Transverse colon (tissue), 4 donors: ENCODE results near the gene KAZN. TPM values are rescaled to one million over a fixed set of nuclear protein-coding genes. Genes with fewer than 3 reads are reported as not detected.

ENCODE experiments used
- DNase-seq: peaks from one replicate; pipeline ENCODE4 v3.0.0-alpha.2; 2019
- H3K27ac ChIP-seq, 4 donors: fragments of 200-600 bp; sonication (generic); 2 replicates each; pipeline ENCODE4 v1.5.1; 2016 to 2018; ENCODE audit warnings: inconsistent platforms in 4 of 4
- H3K27me3 ChIP-seq: fragments of 200-600 bp; sonication (generic); 2 replicates; pipeline ENCODE4 v1.5.1; 2017; ENCODE audit warnings: inconsistent platforms
- H3K36me3 ChIP-seq, 4 donors: fragments of 200-600 bp; sonication (generic); 2 replicates each; pipeline ENCODE4 v1.5.1; 2017 to 2019; ENCODE audit warnings: inconsistent platforms in 4 of 4
- H3K4me1 ChIP-seq, 4 donors: fragments of 200-600 bp; sonication (generic); 2 replicates each; pipeline ENCODE4 v1.5.1; 2017 to 2020; ENCODE audit warnings: inconsistent platforms in 4 of 4
- H3K4me3 ChIP-seq, 4 donors: fragments of 200-600 bp; sonication (generic); 1 replicate in 1 of 4; 2 replicates in 3 of 4; pipeline versions ENCODE4 v1.5.1 to v1.6.1; 2017 to 2019; ENCODE audit warnings: inconsistent platforms in 4 of 4
- H3K9me3 ChIP-seq, 2 donors: fragments of 200-600 bp; sonication (generic); 2 replicates each; pipeline ENCODE4 v1.5.1; 2017 to 2019; ENCODE audit warnings: inconsistent platforms in 2 of 2
- EP300 ChIP-seq: sonication (generic); formaldehyde crosslinking; IDR thresholded peaks from one replicate; pipeline ENCODE4 v1.6.1; 2017; ENCODE audit warnings: antibody characterized with exemption, low read depth
- POLR2A ChIP-seq: fragments of 450-650 bp; IDR thresholded peaks from one replicate; pipeline ENCODE4 v1.6.1; 2016; ENCODE audit warnings: antibody characterized with exemption, mild to moderate bottlenecking, moderate library complexity
- POLR2AphosphoS5 ChIP-seq, 3 donors: sonication (generic); formaldehyde crosslinking; IDR thresholded peaks; one replicate each; pipeline ENCODE4 v1.6.1; 2016; ENCODE audit warnings: antibody characterized with exemption in 3 of 3
- WGBS, 2 donors: methylation state at CpG; one replicate each; pipeline ENCODE4 v1.1.5; 2018; ENCODE audit warnings: low coverage in 1 of 2; 5-methylcytosine and 5-hydroxymethylcytosine counted together
- in situ Hi-C, 4 donors: fragments of 200-750 bp; cut with MboI; loops; one replicate each; pipeline versions ENCODE4 v1.15.0 to v1.15.1; 2017; ENCODE audit warnings: low sequenced_read_pairs in 3 of 4, low pct_ligation_motif_present in 1 of 4, low pct_unique_long_range_greater_than_20kb in 1 of 4
- intact Hi-C: fragments of 100-400 bp; cut with DNase I; formaldehyde crosslinking; loops from one replicate; pipeline ENCODE4 v1.15.1; 2023; ENCODE audit warnings: low total_unique reads
- total RNA-seq, 4 donors: library from RNA; depleted of rRNA; stranded (reverse); fragments of >200 nt; gene quantifications; one replicate each; pipeline ENCODE4 v1.1.0, GENCODE V29; 2016
- TF ChIP-seq, protein P1 (sequence below), 5 experiments: fragments of 200-600 bp in 3 of 5; fragments of 450-650 bp in 2 of 5; sonication (generic) in 3 of 5; IDR thresholded peaks; 1 replicate in 2 of 5; 2 replicates in 3 of 5; pipeline ENCODE4 v1.5.1; 2016 to 2017; ENCODE audit warnings: antibody characterized with exemption in 5 of 5, inconsistent platforms in 3 of 5, mild to moderate bottlenecking in 2 of 5, moderate library complexity in 1 of 5

The KAZN gene
- total RNA-seq, 4 donors from 2014 or later: 12.0 to 17.1 (median 16.2) TPM

GRCh38 chr1:14982029-14982428 is 383.5 kb downstream of the KAZN start:
- no peak for DNase-seq
- intact Hi-C loops: no loop called here
- in situ Hi-C loops: no loop called here
- no peak overlapping the region for H3K27ac ChIP-seq
- no peaks in the 10 kb centered on the region for H3K4me1 ChIP-seq
- no peak overlapping the region for H3K4me3 ChIP-seq
- TF ChIP-seq EP300 (no peak), POLR2AphosphoS5 (IDR thresholded peaks at IDR 0.05) (no peak), POLR2A (no peak)
- TF ChIP-seq, protein P1, sequence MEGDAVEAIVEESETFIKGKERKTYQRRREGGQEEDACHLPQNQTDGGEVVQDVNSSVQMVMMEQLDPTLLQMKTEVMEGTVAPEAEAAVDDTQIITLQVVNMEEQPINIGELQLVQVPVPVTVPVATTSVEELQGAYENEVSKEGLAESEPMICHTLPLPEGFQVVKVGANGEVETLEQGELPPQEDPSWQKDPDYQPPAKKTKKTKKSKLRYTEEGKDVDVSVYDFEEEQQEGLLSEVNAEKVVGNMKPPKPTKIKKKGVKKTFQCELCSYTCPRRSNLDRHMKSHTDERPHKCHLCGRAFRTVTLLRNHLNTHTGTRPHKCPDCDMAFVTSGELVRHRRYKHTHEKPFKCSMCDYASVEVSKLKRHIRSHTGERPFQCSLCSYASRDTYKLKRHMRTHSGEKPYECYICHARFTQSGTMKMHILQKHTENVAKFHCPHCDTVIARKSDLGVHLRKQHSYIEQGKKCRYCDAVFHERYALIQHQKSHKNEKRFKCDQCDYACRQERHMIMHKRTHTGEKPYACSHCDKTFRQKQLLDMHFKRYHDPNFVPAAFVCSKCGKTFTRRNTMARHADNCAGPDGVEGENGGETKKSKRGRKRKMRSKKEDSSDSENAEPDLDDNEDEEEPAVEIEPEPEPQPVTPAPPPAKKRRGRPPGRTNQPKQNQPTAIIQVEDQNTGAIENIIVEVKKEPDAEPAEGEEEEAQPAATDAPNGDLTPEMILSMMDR (IDR thresholded peaks at IDR 0.05): no peak
- H3K36me3 ChIP-seq: no peaks in the 10 kb centered on the region
- 91% methylated on average over 14 of the region's 14 CpGs; no CpG with 5 or more reads in 1 of the 2 donors for WGBS, 2 donors
- H3K9me3 ChIP-seq: no peaks in the 10 kb centered on the region
- H3K27me3 ChIP-seq: no peaks in the 10 kb centered on the region

DNA sequence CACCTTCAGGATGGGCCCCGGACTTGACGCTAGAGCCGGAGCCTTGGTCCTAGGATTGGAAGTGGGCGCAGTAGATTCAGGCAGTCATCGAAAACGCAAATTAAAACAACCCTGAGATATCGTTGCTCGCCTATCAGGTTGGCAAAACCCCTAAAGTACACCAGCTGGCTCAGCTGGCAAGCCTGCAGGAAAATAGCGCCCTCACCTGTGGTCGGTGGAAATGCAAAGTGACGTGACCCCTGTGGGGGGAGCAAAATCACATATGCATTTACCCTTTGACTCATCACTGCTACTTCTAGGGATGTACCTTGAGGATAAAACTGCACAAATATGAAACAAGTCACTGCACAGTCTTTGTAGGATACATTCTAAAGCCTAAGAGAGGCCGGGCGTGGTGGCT is 384.8 kb downstream of the KAZN start:
- 89% methylated on average over 13 of the region's 13 CpGs; no CpG with 5 or more reads in 1 of the 2 donors for WGBS, 2 donors
- Histone ChIP-seq H3K27me3 (no peaks in the 10 kb centered on the region), H3K9me3 (no peaks in the 10 kb centered on the region), H3K4me1 (no peaks in the 10 kb centered on the region), H3K36me3 (no peaks in the 10 kb centered on the region), H3K4me3 (no peak overlapping the region), H3K27ac (no peak overlapping the region)
- no peak for DNase-seq
- in situ Hi-C loops (no loop called here), intact Hi-C loops (no loop called here)
- TF ChIP-seq POLR2A (no peak), POLR2AphosphoS5 (IDR thresholded peaks at IDR 0.05) (no peak), EP300 (no peak)
- TF ChIP-seq, protein P1 (IDR thresholded peaks at IDR 0.05): no peak

DNA sequence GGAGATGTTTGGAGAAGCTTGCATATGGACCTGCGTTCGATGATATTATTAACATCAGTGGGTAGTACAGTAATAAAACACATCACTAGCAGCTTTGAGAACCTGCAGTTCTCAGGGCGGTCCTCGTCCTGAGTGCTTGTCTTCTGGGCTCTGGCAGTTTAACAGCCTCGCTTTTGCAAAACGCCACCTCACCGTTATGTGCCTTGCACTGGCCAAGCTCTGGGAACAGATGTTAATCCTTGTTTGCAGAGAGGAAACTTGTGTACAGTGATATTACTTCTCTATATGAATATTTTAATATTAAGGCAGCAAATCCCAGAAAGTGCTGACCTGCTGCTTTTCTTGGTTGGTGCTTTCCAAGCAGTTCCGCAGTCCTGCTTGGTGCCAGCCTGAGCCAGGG is 387.7 kb downstream of the KAZN start:
- Histone ChIP-seq H3K36me3 (no peaks in the 10 kb centered on the region), H3K4me1 (no peaks in the 10 kb centered on the region), H3K27me3 (no peaks in the 10 kb centered on the region), H3K27ac (no peak overlapping the region), H3K4me3 (no peak overlapping the region), H3K9me3 (no peaks in the 10 kb centered on the region)
- 72 to 78% methylated on average over 5 to 8 of the region's 8 CpGs for WGBS, 2 donors
- intact Hi-C loops: no loop called here
- in situ Hi-C loops: no loop called here
- TF ChIP-seq EP300 (no peak), POLR2AphosphoS5 (IDR thresholded peaks at IDR 0.05) (no peak), POLR2A (no peak)
- TF ChIP-seq, protein P1 (IDR thresholded peaks at IDR 0.05): no peak
- no peak for DNase-seq

DNA sequence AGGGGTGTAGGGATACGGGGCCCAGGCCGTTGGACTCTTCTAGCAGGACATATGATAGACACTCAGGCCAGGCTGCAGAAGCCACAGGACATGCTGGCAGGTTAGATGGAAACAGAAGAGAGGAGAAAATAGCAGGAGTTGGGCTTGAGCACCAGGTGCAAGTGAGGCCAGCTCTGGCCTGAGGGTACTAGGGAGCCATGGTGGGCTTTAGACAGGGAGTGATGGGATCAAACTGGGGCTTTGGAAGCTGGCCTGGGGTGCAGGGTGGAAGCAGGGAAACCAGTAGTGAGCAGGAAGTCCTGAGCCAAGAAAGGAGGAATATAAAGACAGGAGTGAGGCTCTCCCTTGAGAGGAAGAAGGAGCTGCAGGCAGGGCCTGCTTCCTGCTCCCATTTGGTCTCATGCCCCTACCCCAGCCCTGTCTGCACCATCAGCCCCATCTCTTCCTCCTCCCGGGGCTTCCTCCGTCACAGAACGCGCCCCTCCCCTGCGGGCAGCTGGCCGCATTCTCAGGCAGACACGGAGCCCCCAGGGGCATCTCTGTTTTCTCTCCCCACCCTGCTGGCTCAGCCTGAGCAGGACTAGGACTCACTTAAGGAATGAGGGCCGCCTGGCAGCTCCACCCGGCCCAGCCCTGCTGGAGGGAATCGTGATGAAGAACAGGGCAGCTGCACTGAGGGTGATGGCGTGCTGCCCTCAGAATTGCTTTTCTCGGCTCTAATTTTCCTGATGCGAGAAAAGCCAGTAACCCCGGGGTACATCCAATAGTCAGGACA is 389.5 kb downstream of the KAZN start:
- Histone ChIP-seq H3K4me3 (no peak overlapping the region), H3K36me3 (no peaks in the 10 kb centered on the region), H3K27me3 (no peaks in the 10 kb centered on the region), H3K9me3 (no peaks in the 10 kb centered on the region), H3K4me1 (no peaks in the 10 kb centered on the region), H3K27ac (no peak overlapping the region)
- WGBS, 2 donors: 71% methylated on average over 16 of the region's 16 CpGs; no CpG with 5 or more reads in 1 of the 2 donors
- DNase-seq: no peak
- in situ Hi-C loops (no loop called here), intact Hi-C loops (no loop called here)
- TF ChIP-seq POLR2A: no peak
- TF ChIP-seq POLR2AphosphoS5 (IDR thresholded peaks at IDR 0.05): no peak
- TF ChIP-seq EP300: no peak
- TF ChIP-seq, protein P1 (IDR thresholded peaks at IDR 0.05): no peak
